SJCRH30 (cell line): ENCODE data around the gene IST1. TPM values are rescaled to one million over a fixed set of nuclear protein-coding genes. Genes with fewer than 3 reads are reported as not detected.
A peak's percentile ranks its signal among the peaks of the same experiment; 100 is the strongest.

Source experiments
- DNase-seq, 2 experiments: peaks; one replicate each; pipeline ENCODE4 v3.0.0-alpha.2; 2015 to 2020
- H3K27ac ChIP-seq: fragments of 250-450 bp; sonication (Bioruptor Pico); 2 replicates; pipeline ENCODE4 v1.5.1; 2020; ENCODE audit warnings: mild to moderate bottlenecking, moderate library complexity
- H3K27me3 ChIP-seq: fragments of 250-450 bp; sonication (Bioruptor Pico); 2 replicates; pipeline ENCODE4 v1.5.1; 2020; ENCODE audit warnings: mild to moderate bottlenecking, moderate library complexity
- H3K36me3 ChIP-seq: fragments of 250-450 bp; sonication (Bioruptor Pico); 2 replicates; pipeline ENCODE4 v1.5.1; 2020; ENCODE audit warnings: mild to moderate bottlenecking, moderate library complexity
- H3K4me1 ChIP-seq: fragments of 250-450 bp; sonication (Bioruptor Pico); 2 replicates; pipeline ENCODE4 v1.5.1; 2020; ENCODE audit warnings: mild to moderate bottlenecking, moderate library complexity
- H3K4me3 ChIP-seq: fragments of 250-450 bp; sonication (Bioruptor Pico); 2 replicates; pipeline ENCODE4 v1.5.1; 2020; ENCODE audit warnings: mild to moderate bottlenecking, moderate library complexity
- H3K9me3 ChIP-seq: fragments of 250-450 bp; sonication (Bioruptor Pico); replicated peaks from 2 replicates; pipeline ENCODE4 v1.5.1; 2020; ENCODE audit warnings: mild to moderate bottlenecking, moderate library complexity
- total RNA-seq: library from RNA; depleted of rRNA; stranded (reverse); fragments of >200 nt; shearing (Covaris generic); gene quantifications from 2 replicates; pipeline ENCODE4 v1.2.3, GENCODE V29; 2014; rRNA removed

Gene IST1
- 179 and 184 TPM in 2 replicates for total RNA-seq

DNA sequence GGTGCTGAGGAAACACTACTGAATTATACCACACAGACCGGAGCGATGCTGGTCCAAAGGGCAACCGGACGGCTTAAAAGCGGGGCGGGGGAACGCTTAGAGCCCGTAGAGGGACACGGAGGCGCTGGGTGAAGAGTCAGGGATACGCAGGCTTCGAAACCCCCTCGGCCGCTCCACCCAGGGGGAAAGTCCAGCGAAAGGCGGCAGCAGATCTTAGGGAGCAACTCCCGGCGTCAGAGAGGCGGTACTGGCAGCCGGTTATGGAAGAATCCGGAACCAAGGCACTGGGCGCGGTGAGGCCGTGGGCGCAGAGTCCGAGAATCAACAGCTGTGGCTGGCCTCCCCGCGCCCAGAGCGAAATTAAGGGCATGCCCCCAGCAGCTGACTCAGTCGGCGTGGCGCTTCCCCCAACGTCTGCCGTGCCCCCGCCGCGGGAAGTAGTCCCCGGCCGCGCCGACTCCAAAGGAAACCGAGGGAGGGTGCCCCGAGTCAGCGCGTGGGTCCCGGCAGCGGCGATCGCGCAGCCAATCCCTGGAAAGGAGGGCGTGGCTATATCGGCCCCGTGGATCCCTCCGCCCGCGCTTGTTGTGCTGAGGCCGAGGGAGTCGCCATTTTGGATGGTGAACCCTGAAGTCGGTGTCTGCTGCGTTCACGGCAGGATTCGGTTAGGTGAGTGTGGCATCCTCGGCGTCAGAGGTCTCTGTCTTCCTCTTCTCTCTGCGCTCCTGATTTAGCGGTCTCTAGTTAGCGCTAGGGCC, at the start of gene IST1:
Gene IST1, plus strand, starts transcription at position 611 of the 758 bp plus-strand sequence. CDS start 20,110 bp downstream, outside the sequence.
- Histone ChIP-seq H3K4me1 (no peaks in the 10 kb centered on the region), H3K27ac (peak within 1 kb of the TSS; percentile 88), H3K4me3 (peak within 1 kb of the TSS; percentile 85), H3K36me3 (0 out of 2 replicates have a peak, but pooled peaks cover 4% of the 10 kb centered on the region), H3K27me3 (no peaks in the 10 kb centered on the region), H3K9me3 (no peaks in the 10 kb centered on the region)
- DNase-seq: peak; percentile 94 to 96

DNA sequence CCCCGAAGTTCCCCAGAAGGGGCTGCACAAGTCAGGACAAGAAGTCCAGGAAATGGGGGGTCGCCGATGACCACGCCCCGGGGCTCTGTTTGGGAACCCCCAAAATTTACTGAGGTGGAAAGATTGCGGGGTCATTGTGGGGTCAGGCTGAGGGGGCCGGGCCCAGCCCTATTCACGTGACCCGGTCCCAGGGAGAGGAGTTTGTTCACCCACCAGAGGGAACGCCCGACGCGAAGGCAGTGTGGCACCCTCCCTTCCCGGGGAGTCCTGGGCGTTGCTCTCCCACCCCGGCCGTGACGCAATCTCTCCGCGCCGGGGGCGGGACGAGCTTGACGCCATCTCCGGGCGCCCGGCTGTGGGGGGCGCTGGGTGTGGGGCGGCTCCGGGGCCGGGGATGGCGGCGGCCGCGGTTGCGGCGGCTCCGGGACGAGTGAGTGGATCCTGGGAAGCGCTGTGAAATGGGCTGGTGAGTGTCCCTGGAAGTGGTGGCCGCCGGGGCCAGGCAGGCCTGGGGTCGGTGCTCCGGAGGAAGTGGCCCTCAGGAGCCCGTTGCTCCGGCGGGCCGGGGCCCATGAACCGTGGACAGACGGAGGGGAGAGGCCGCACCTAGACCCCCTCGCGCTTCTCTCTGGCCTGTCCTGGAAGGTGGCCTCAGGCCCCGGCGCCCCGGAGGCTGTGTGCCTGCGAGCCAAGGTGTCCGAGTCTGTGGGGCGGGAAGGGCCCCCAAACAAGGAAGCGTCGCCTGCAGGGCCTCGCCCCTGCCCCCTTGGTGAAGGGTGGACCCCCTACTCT, 49.5 kb upstream of the IST1 start, which contains the start of gene ATXN1L:
Gene ATXN1L, plus strand, starts transcription at position 338 of the 792 bp plus-strand sequence. CDS start 3,765 bp downstream, outside the sequence.
- H3K36me3 ChIP-seq: no peaks in the 10 kb centered on the region
- DNase-seq: peak; percentile 86 to 87
- H3K9me3 ChIP-seq: no peaks in the 10 kb centered on the region
- no peaks in the 10 kb centered on the region for H3K27me3 ChIP-seq
- no peaks in the 10 kb centered on the region for H3K4me1 ChIP-seq
- H3K27ac ChIP-seq: peak within 1 kb of the TSS; percentile 37
- H3K4me3 ChIP-seq: peak within 1 kb of the TSS; percentile 91

DNA sequence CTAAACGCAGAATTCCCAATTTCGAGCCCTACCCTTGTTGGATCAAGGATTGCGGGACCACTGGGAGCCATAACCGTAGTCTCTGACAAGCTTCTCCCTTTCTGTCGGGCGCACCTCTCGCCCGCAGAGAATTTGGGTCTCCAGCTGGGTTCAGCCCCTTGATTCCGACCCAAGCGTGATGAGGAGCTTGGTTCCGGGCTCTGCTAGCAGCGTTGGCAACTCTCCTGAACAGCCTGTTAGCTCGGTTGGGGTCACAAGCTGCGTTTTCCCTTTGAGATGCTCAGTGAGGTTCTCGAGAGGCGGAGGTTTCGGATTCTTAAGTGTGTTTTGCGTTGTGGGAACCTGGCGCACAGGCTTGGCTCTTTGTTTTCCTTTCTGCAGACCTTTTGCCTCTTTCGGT, 48.9 kb upstream of the IST1 start:
- Histone ChIP-seq H3K9me3 (no peaks in the 10 kb centered on the region), H3K4me1 (no peaks in the 10 kb centered on the region), H3K27ac (peak overlapping the region; percentile 37), H3K36me3 (no peaks in the 10 kb centered on the region), H3K4me3 (peak overlapping the region; percentile 91), H3K27me3 (no peaks in the 10 kb centered on the region)
- no peak for DNase-seq

DNA sequence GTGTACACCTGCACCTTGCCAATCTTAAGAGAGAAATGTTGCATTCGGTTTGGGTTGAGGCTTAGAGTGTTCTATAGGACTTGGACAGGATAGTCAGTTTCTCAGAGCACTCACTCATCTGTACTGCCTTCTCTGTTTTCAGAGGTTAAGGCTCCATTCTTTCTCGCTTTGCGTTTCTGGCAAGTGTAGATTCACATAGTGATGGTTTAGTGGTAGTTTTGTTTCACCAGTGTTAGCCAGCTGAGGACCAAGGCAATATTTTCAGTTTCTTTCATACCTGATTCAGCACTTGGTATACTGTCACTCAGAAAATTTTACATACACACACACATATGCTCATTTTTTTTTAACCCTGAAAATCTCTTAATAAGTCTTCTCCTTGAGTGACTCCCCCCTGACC, 48.2 kb upstream of the IST1 start:
- Histone ChIP-seq H3K27me3 (no peaks in the 10 kb centered on the region), H3K4me1 (no peaks in the 10 kb centered on the region), H3K4me3 (peak overlapping the region; percentile 91; the same call in 1 of the 2 replicates), H3K9me3 (no peaks in the 10 kb centered on the region), H3K27ac (no peak overlapping the region), H3K36me3 (no peaks in the 10 kb centered on the region)
- no peak for DNase-seq

DNA sequence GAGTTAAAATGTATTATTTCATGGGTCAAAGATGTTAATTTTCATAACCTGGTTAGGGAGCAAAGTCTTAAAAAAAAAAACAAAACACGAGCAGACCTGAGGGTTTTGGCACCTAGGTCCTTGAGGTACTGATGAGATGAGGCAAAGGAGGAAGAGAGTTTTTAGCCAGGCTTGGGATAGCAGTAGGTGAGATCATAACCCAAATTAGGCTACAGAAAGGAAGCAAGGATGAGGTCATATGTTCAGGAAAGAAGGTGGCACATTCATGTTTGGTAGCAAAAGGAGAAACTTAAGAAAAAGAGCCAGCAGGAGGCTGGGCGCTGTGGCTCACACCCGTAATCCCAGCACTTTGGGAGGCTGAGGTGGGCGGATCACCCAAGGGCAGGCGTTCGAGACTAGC, 46.7 kb upstream of the IST1 start:
- no peak overlapping the region for H3K4me3 ChIP-seq
- no peaks in the 10 kb centered on the region for H3K27me3 ChIP-seq
- H3K9me3 ChIP-seq: no peaks in the 10 kb centered on the region
- H3K4me1 ChIP-seq: no peaks in the 10 kb centered on the region
- DNase-seq: no peak
- no peak overlapping the region for H3K27ac ChIP-seq
- H3K36me3 ChIP-seq: no peaks in the 10 kb centered on the region

DNA sequence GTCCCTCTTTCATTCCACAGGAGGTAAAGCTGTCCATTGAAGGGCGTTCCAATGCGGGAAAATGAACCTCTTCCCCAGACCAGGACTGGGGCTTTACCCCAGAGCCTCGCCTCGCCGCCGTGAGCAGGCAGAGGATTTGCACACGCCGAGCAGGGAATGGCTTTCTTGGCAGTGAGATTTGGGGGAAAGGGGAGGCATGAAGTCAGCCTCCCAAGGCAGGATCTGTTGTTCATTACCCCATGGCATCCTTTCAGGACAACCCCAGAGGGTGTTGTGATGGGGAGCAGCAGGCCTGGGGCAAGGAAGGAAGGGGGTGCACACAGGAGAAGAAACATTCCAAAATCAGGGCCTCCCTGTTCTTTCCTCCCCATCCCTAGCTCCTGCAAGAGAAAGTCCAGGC, 43.6 kb upstream of the IST1 start:
- no peak for DNase-seq
- Histone ChIP-seq H3K27me3 (no peaks in the 10 kb centered on the region), H3K4me1 (no peaks in the 10 kb centered on the region), H3K9me3 (no peaks in the 10 kb centered on the region), H3K4me3 (no peak overlapping the region), H3K27ac (no peak overlapping the region), H3K36me3 (no peaks in the 10 kb centered on the region)

DNA sequence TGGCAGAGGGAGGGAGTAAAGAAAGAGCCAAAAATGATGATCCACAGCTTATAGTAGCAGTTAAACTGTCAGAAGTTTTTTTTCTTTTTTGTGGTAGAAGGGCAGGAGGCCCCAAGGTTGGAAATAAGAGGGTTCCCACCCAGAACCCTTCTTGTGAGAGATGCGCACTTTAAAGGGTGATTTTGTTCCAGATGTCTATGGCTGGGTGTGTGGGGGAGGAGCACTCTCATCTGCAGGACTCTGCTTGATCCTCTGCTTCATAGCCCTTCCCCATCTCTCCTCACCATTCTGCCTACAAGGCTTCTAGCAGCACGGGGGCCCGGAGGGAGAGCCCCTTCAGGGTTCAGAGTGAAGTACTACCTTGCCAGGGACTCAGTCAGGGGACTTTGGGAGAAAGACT, 43.2 kb upstream of the IST1 start:
- no peak for DNase-seq
- H3K4me1 ChIP-seq: no peaks in the 10 kb centered on the region
- H3K9me3 ChIP-seq: no peaks in the 10 kb centered on the region
- H3K36me3 ChIP-seq: no peaks in the 10 kb centered on the region
- H3K4me3 ChIP-seq: no peak overlapping the region
- H3K27me3 ChIP-seq: no peaks in the 10 kb centered on the region
- H3K27ac ChIP-seq: no peak overlapping the region

DNA sequence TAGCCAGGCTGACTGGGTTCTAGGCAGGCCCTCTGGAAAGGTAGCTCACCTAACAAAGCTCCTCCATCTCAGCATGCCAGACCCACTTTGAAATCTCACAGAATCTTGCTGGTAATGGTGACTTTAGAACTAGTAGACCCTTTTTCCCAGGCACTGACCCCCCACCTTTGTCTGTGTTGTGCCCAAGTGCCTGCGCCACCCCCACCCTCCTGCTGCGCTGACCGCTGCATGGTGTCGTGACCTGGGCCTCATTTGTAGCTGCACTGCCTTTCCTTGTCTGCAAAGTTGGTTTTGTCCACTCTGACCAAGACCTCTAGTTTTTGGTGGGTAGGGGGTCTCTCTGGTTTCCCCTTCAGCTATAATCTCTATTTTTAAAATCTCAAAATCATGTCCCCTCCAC, 42.8 kb upstream of the IST1 start:
- no peak overlapping the region for H3K27ac ChIP-seq
- no peaks in the 10 kb centered on the region for H3K27me3 ChIP-seq
- H3K36me3 ChIP-seq: no peaks in the 10 kb centered on the region
- no peak overlapping the region for H3K4me3 ChIP-seq
- H3K9me3 ChIP-seq: no peaks in the 10 kb centered on the region
- H3K4me1 ChIP-seq: no peaks in the 10 kb centered on the region
- no peak for DNase-seq

DNA sequence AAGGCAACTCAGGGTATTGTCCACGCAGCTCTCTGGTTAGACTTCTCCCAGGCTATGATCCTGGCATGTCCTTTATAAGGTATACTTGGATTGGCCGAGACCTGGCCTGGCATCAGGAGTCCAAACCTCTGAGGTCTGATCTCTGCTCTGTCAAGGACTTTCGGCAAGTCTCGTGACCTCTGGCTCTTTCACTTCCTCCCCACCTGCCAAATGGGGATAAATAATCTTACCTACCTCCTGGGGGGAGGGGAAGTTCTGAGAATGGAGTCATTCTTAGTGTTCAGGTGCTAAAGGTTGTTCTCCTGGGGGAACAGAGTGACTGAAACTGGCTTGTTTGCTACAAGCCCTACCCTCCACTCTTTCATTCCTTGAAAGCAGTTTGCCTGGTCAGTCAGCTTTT, 41.9 kb upstream of the IST1 start:
- Histone ChIP-seq H3K27me3 (no peaks in the 10 kb centered on the region), H3K4me1 (no peaks in the 10 kb centered on the region), H3K27ac (no peak overlapping the region), H3K4me3 (no peak overlapping the region), H3K36me3 (no peaks in the 10 kb centered on the region), H3K9me3 (no peaks in the 10 kb centered on the region)
- DNase-seq: no peak

DNA sequence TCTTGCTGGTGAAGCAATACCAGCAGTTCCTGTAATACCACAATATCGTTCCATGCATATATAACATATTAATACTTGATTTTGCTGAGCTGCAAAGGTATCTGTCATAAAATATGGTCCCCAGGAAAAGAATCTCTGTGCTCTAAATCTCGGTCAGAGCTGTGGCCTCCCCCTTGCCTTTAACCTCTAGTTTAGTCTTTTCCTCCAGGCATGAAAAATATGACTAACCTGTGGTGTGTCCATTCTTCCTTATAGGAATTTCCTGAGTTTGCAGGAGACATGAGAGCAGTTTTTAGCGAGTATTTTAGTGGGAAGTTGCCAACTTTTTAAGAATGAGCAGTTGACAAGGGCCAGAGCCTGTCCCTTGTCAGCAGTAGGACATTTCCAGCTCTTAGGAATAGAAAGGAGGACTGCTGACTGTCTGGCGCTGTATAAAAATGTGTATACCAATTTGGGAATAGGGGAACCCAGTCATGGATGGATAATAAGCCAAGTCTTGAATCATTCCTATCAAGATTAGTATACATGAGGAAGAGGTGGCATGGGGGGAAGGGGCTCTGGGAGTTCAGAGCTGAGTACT, 40.9 kb upstream of the IST1 start:
- Histone ChIP-seq H3K4me1 (no peaks in the 10 kb centered on the region), H3K27me3 (no peaks in the 10 kb centered on the region), H3K27ac (no peak overlapping the region), H3K9me3 (no peaks in the 10 kb centered on the region), H3K36me3 (peaks cover 3% of the 10 kb centered on the region; the same call in 1 of the 2 replicates), H3K4me3 (no peak overlapping the region)
- DNase-seq: no peak

DNA sequence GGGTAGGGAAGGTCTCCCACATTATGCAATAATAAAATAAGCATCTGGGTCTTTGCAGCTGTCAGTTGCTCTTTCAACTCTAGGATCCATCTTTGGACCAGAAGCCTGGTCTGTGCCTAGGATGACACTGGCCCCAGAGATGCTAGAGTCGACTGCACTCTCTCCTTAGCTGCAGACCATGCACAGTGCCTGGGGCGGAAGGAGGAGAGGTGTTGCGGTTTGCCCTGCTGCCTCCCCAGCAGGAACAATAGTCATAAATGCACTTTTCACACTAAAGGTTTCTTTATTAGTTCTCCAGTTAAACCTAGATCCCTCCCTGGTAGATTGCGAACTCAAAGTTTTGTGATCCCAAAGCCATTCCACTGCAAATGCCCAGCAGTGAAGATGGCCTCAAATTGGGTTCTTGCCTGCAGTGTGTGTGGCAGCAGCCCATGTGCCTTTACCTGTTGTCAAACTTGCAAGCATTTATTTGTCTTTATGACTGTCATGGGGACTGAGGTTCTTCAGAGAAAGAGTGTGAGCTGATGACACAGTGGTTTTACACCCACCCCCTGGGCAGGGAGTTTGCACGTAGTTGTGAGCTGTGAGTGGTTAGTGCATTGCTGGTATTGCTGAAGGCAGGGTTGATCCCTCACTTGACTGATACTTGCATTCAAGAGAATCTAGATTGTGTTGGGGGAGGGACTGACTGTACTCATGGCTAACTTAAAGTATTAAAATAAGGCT, 39.2 kb upstream of the IST1 start:
- DNase-seq: no peak
- Histone ChIP-seq H3K36me3 (peaks cover 3% of the 10 kb centered on the region; the same call in 1 of the 2 replicates), H3K4me3 (no peak overlapping the region), H3K4me1 (no peaks in the 10 kb centered on the region), H3K27ac (no peak overlapping the region), H3K27me3 (no peaks in the 10 kb centered on the region), H3K9me3 (no peaks in the 10 kb centered on the region)

DNA sequence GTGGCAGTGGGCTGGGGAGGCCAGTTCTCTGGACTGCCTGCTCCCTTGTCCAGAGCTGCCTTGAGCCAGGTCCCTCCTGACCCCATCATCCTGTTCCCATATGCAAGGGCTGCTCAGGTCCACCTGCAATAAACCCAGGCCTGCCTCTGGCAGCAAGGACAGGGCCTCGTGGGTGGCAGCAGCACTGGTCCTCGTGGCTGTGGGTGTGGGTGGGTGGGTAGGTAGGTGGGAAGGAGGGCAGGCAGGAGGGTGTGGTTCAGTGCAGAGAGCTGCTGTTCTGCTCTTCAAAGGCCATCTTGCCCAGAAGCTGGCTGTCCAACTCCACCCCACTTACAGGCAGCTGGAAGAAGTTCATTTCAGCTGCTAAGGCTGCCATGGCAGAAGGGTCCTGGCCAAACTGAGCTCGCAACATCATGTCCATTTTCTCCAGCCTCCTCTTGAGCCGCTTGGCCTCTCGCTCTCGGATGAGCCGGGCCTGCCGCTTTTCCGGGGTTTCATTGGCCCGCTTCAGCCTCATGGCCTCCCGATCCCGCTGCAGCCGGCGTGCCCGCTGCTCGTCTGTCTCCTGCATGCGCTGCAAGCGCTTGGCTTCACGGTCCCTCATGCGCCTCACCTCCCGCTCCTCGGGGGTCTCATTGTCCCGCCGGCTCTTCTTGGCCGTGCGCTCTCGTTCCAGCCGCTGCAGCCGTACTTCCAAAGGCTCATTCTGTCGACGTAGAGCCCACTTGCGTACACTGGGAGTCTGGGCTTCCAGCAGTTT, 35.4 kb upstream of the IST1 start:
- no peaks in the 10 kb centered on the region for H3K27me3 ChIP-seq
- DNase-seq: no peak
- no peak overlapping the region for H3K27ac ChIP-seq
- no peaks in the 10 kb centered on the region for H3K4me1 ChIP-seq
- peaks cover 3% of the 10 kb centered on the region; the same call in 1 of the 2 replicates for H3K36me3 ChIP-seq
- no peak overlapping the region for H3K4me3 ChIP-seq
- H3K9me3 ChIP-seq: no peaks in the 10 kb centered on the region

DNA sequence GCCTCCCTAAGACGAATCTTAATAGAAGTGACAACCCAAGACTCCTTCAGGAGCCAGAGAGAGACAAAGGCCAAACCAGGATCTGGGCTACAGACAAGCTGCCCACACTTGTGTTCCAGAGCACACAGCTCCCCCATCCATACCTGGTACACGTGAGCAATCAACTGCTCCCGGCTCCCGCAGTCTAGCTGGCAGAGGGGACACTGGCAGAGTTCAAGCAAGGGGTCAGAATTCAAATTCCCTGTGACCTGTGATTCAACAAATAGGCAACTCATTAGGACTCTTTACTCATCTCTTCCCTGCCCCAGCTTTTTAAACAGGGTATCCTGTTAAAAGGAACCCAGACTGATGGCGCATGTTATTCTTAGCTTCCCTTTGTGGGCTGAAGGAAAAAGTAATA, 31.3 kb upstream of the IST1 start:
- Histone ChIP-seq H3K9me3 (no peaks in the 10 kb centered on the region), H3K4me3 (no peak overlapping the region), H3K4me1 (no peaks in the 10 kb centered on the region), H3K36me3 (peaks cover 1% of the 10 kb centered on the region; the same call in 1 of the 2 replicates), H3K27me3 (no peaks in the 10 kb centered on the region), H3K27ac (no peak overlapping the region)
- DNase-seq: no peak
